HEK293 (cell line): Measurements from ENCODE around the gene FANCC.

Experiments
- CTCF ChIA-PET: fragments of 350-600 bp; formaldehyde crosslinking; extraction: SDS; loops from one replicate; lab custom pipeline; 2021; ENCODE audit warnings: antibody characterized with exemption; lab: Yijun Ruan, JAX
- POLR2A ChIA-PET: fragments of 300-600 bp; formaldehyde crosslinking; extraction: SDS; loops from one replicate; lab custom pipeline; 2020; ENCODE audit warnings: antibody characterized with exemption, inconsistent platforms; lab: Yijun Ruan, JAX
- H3K27ac ChIP-seq: fragments of 200-500 bp; sonication (Bioruptor generic); 2 replicates; pipeline ENCODE4 v1.5.1; 2014; ENCODE audit warnings: low read depth, low read length, control low read depth, inconsistent platforms; ENCODE audit errors: extremely low read depth
- H3K36me3 ChIP-seq, 2 experiments: fragments of 200-500 bp in 1 of 2; sonication (Bioruptor generic) in 1 of 2; 1 replicate in 1 of 2; 2 replicates in 1 of 2; pipeline ENCODE4 v1.5.1; 2014 to 2017; ENCODE audit warnings: inconsistent platforms in 2 of 2, low read length in 2 of 2; ENCODE audit not compliant: control insufficient read depth in 2 of 2, insufficient read depth in 1 of 2
- H3K4me1 ChIP-seq: fragments of 200-500 bp; sonication (Bioruptor generic); 2 replicates; pipeline ENCODE4 v1.5.1; 2014; ENCODE audit warnings: mild to moderate bottlenecking, low read length, inconsistent platforms; ENCODE audit not compliant: control insufficient read depth, insufficient read depth
- H3K4me3 ChIP-seq: 2 replicates; pipeline ENCODE4 v1.5.1; 2011; ENCODE audit warnings: low read depth, mild to moderate bottlenecking, control low read depth, low read length, moderate library complexity
- H3K9me3 ChIP-seq: fragments of 200-500 bp; sonication (Bioruptor generic); 2 replicates; pipeline ENCODE4 v1.5.1; 2014; ENCODE audit warnings: low read depth, low read length, inconsistent platforms; ENCODE audit not compliant: control insufficient read depth, insufficient read depth
- GLI2 ChIP-seq: fragments of 450-650 bp; formaldehyde crosslinking; IDR thresholded peaks from 2 replicates; pipeline ENCODE4; 2017; ENCODE audit warnings: missing biosample characterization, missing genetic modification characterization, low read depth, borderline replicate concordance
- KLF9 ChIP-seq: fragments of 450-650 bp; formaldehyde crosslinking; IDR thresholded peaks from 2 replicates; pipeline ENCODE4 v1.5.1; 2016; ENCODE audit warnings: missing biosample characterization, missing genetic modification characterization, low read depth
- PRDM10 ChIP-seq: fragments of 450-650 bp; formaldehyde crosslinking; IDR thresholded peaks from 2 replicates; pipeline ENCODE4 v1.5.1; 2016; ENCODE audit warnings: missing biosample characterization, missing genetic modification characterization
- SETDB1 ChIP-seq: IDR thresholded peaks from one replicate; pipeline ENCODE4 v1.6.1; 2017; ENCODE audit warnings: mild to moderate bottlenecking, low read length, moderate library complexity, mixed read lengths; ENCODE audit not compliant: insufficient read length
- ZEB2 ChIP-seq: fragments of 450-650 bp; formaldehyde crosslinking; IDR thresholded peaks from 2 replicates; pipeline ENCODE4 v1.5.1; 2016; ENCODE audit warnings: missing biosample characterization, missing genetic modification characterization
- ZFP3 ChIP-seq: fragments of 450-650 bp; formaldehyde crosslinking; IDR thresholded peaks from 2 replicates; pipeline ENCODE4 v1.5.1; 2016; ENCODE audit warnings: low read depth, missing biosample characterization, missing genetic modification characterization
- ZFP37 ChIP-seq: fragments of 450-650 bp; formaldehyde crosslinking; IDR thresholded peaks from 2 replicates; pipeline ENCODE4 v1.5.1; 2016; ENCODE audit warnings: missing biosample characterization, missing genetic modification characterization
- ZNF112 ChIP-seq: fragments of 450-650 bp; formaldehyde crosslinking; IDR thresholded peaks from 2 replicates; pipeline ENCODE4 v1.5.0; 2017; ENCODE audit warnings: missing biosample characterization, missing genetic modification characterization
- ZNF16 ChIP-seq: fragments of 450-650 bp; formaldehyde crosslinking; IDR thresholded peaks from 2 replicates; pipeline ENCODE4 v1.5.1; 2016; ENCODE audit warnings: low read depth, missing biosample characterization, missing genetic modification characterization
- ZNF19 ChIP-seq: fragments of 450-650 bp; formaldehyde crosslinking; IDR thresholded peaks from 2 replicates; pipeline ENCODE4; 2016; ENCODE audit warnings: missing biosample characterization, missing genetic modification characterization, low read depth
- ZNF302 ChIP-seq: fragments of 450-650 bp; formaldehyde crosslinking; IDR thresholded peaks from 2 replicates; pipeline ENCODE4 v1.5.1; 2016; ENCODE audit warnings: missing biosample characterization, missing genetic modification characterization, low read depth
- ZNF350 ChIP-seq: fragments of 450-650 bp; formaldehyde crosslinking; IDR thresholded peaks from 2 replicates; pipeline ENCODE4 v1.5.0; 2017; ENCODE audit warnings: missing biosample characterization, mild to moderate bottlenecking, missing genetic modification characterization
- ZNF416 ChIP-seq: fragments of 450-650 bp; formaldehyde crosslinking; IDR thresholded peaks from 2 replicates; pipeline ENCODE4 v1.5.1; 2016; ENCODE audit warnings: missing biosample characterization, missing genetic modification characterization
- ZNF510 ChIP-seq: fragments of 450-650 bp; formaldehyde crosslinking; IDR thresholded peaks from 2 replicates; pipeline ENCODE4 v1.5.1; 2018; ENCODE audit warnings: mild to moderate bottlenecking, missing genetic modification characterization, missing biosample characterization; ENCODE audit not compliant: insufficient replicate concordance
- ZNF626 ChIP-seq: fragments of 450-650 bp; sonication (Bioruptor Pico); formaldehyde crosslinking; IDR thresholded peaks from 2 replicates; pipeline ENCODE4 v1.5.1; 2018; ENCODE audit warnings: missing biosample characterization, missing genetic modification characterization, inconsistent platforms
- ZNF701 ChIP-seq: fragments of 450-650 bp; formaldehyde crosslinking; IDR thresholded peaks from 2 replicates; pipeline ENCODE4 v1.5.1; 2016; ENCODE audit warnings: missing biosample characterization, missing genetic modification characterization
- ZNF704 ChIP-seq: fragments of 450-650 bp; formaldehyde crosslinking; IDR thresholded peaks from 2 replicates; pipeline ENCODE4 v1.5.1; 2016; ENCODE audit warnings: missing biosample characterization, missing genetic modification characterization
- ZNF747 ChIP-seq: fragments of 450-650 bp; formaldehyde crosslinking; IDR thresholded peaks from 2 replicates; pipeline ENCODE4 v1.5.1; 2016; ENCODE audit warnings: missing biosample characterization, missing genetic modification characterization
- ZNF768 ChIP-seq: fragments of 450-650 bp; formaldehyde crosslinking; IDR thresholded peaks from 2 replicates; pipeline ENCODE4 v1.5.1; 2018; ENCODE audit warnings: missing biosample characterization, mild to moderate bottlenecking, missing genetic modification characterization
- TF ChIP-seq, protein P1 (sequence below): fragments of 450-650 bp; formaldehyde crosslinking; IDR thresholded peaks from 2 replicates; pipeline ENCODE4 v1.5.1; 2016; ENCODE audit warnings: missing biosample characterization, missing genetic modification characterization, low read depth
- TF ChIP-seq, protein P2 (sequence below): fragments of 450-650 bp; formaldehyde crosslinking; IDR thresholded peaks from 2 replicates; pipeline ENCODE4 v1.5.1; 2017; ENCODE audit warnings: missing biosample characterization, missing genetic modification characterization
- TF ChIP-seq, protein P3 (sequence below): fragments of 450-650 bp; formaldehyde crosslinking; IDR thresholded peaks from 2 replicates; pipeline ENCODE4 v1.5.1; 2017; ENCODE audit warnings: missing biosample characterization, missing genetic modification characterization

Gene FANCC

DNA sequence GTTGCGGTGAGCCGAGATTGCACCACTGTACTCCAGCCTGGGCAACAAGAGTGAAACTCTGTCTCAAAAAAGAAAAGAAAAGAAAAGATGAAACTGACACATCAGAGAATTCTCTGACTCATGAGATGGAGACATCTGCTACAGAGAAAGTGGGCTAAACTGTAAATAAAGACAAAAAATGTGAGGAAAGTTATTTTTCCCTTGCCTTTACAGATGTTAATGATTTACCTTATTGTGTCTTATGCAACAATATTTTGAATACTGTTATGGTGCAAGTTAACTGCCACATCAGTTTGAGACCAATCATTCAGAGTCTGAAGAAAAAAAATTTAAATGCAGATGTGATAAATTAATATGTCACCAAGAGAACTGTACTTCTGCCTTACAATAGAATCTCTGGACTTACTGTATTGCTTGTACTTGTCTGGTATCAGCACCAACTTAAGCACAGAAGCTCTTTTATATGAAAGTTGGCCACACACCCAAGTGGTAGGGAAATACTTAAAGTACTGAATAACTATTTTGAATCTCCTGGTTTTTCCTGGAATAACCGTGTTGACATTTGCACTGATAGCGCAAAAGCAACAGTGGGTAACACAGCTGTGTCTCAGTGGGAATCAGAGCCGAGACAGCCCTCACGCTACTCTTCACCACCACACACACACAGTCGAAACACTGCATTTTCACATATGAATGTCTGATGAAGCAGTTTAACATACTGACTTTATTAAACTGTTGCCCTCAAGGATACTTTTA, 169.9 kb downstream of the FANCC start:
- no peaks in the 10 kb centered on the region for H3K4me1 ChIP-seq
- H3K27ac ChIP-seq = no peak overlapping the region
- TF ChIP-seq ZNF302 (tag by site-specific recombination) = no peak
- no peak for TF ChIP-seq PRDM10 (tag by site-specific recombination)
- TF ChIP-seq ZNF747 = no peak
- TF ChIP-seq ZNF626 (tag by site-specific recombination) = no peak
- no peak for TF ChIP-seq ZNF768 (tag by site-specific recombination)
- no peak for TF ChIP-seq ZNF350 (tag by site-specific recombination)
- TF ChIP-seq ZNF416 (tag by site-specific recombination) = no peak
- no peak for TF ChIP-seq ZFP3 (tag by site-specific recombination)
- TF ChIP-seq ZNF704 (tag by site-specific recombination) = no peak
- TF ChIP-seq ZNF16 (tag by site-specific recombination) = no peak
- TF ChIP-seq ZEB2 (tag by site-specific recombination) = no peak
- TF ChIP-seq, protein P1, sequence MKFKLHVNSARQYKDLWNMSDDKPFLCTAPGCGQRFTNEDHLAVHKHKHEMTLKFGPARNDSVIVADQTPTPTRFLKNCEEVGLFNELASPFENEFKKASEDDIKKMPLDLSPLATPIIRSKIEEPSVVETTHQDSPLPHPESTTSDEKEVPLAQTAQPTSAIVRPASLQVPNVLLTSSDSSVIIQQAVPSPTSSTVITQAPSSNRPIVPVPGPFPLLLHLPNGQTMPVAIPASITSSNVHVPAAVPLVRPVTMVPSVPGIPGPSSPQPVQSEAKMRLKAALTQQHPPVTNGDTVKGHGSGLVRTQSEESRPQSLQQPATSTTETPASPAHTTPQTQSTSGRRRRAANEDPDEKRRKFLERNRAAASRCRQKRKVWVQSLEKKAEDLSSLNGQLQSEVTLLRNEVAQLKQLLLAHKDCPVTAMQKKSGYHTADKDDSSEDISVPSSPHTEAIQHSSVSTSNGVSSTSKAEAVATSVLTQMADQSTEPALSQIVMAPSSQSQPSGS = no peak
- no peak for TF ChIP-seq SETDB1
- no peak for TF ChIP-seq ZNF701 (tag by site-specific recombination)
- CTCF ChIA-PET = interaction anchor here (0.7 to 2.6 kb wide), 3 partner anchors 8 to 20 kb away, joined by 3 to 11 read pairs (median 11); no protein-coding TSS in a partner anchor
- H3K4me3 ChIP-seq = no peak overlapping the region
- H3K9me3 ChIP-seq = no peaks in the 10 kb centered on the region
- POLR2A ChIA-PET = no interaction called here
- peaks cover 0 to 4% of the 10 kb centered on the region in 2 experiments; a peak in 2 of 3 replicates for H3K36me3 ChIP-seq

DNA sequence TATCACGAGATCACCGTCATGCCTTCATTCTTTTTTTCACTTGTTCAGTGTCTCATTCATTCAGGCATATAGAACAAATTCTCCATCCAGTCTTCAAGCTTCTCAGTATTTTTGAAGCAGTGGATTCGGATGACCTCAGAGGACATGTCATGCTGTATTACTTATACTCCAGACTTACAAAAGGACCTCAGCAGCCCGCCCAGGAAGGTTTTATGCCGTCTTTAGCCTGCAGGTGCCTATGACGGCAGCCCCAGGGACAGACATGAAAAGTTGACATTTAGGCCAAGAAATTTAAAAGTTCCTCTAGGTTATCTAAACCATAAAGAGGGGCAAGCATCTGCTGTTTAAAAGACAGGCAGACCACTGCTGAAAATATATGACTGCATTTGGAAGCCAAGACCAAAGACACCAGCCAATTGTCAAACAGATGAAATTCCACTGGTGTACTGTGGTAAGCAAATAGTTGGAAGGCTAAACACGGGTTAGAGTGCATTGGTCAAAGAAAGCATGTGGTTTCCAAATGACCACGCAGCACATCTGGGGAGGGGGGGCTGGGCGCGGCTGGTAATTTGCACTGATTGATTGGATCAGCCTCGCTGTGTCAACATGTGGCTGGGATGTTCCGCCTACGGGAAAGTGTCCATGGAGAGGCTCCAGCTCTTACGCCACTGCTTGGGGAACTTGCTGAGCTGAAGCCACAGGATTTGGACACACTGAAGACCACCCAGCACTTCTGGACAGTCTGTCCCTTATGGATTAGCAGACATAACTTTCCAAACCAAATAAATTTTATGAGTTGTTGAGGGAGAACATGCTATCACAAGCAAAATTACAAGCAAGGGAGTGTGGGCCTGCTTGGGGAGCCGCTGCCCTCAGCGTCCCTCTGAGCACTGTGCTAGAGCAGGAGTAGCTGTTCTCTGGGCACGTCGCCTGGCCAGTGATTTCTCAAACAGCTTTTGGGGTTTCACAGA, 173.6 kb downstream of the FANCC start:
- H3K27ac ChIP-seq = no peak overlapping the region
- H3K4me1 ChIP-seq = no peaks in the 10 kb centered on the region
- CTCF ChIA-PET = interaction anchor here (0.7 to 2.0 kb wide), 4 partner anchors 12 to 967 kb away, joined by 3 to 17 read pairs (median 6); no protein-coding TSS in a partner anchor
- POLR2A ChIA-PET = no interaction called here
- no peak overlapping the region for H3K4me3 ChIP-seq
- no peaks in the 10 kb centered on the region for H3K9me3 ChIP-seq
- H3K36me3 ChIP-seq = peaks cover 0 to 4% of the 10 kb centered on the region in 2 experiments; a peak in 2 of 3 replicates
- TF ChIP-seq ZNF16 (tag by site-specific recombination) (no peak), ZNF510 (tag by site-specific recombination) (no peak), ZNF112 (tag by site-specific recombination) (no peak), GLI2 (tag by site-specific recombination) (no peak), ZNF19 (tag by site-specific recombination) (no peak), ZFP37 (tag by site-specific recombination) (no peak), KLF9 (tag by site-specific recombination) (no peak)
- TF ChIP-seq, protein P2, sequence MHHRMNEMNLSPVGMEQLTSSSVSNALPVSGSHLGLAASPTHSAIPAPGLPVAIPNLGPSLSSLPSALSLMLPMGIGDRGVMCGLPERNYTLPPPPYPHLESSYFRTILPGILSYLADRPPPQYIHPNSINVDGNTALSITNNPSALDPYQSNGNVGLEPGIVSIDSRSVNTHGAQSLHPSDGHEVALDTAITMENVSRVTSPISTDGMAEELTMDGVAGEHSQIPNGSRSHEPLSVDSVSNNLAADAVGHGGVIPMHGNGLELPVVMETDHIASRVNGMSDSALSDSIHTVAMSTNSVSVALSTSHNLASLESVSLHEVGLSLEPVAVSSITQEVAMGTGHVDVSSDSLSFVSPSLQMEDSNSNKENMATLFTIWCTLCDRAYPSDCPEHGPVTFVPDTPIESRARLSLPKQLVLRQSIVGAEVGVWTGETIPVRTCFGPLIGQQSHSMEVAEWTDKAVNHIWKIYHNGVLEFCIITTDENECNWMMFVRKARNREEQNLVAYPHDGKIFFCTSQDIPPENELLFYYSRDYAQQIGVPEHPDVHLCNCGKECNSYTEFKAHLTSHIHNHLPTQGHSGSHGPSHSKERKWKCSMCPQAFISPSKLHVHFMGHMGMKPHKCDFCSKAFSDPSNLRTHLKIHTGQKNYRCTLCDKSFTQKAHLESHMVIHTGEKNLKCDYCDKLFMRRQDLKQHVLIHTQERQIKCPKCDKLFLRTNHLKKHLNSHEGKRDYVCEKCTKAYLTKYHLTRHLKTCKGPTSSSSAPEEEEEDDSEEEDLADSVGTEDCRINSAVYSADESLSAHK (tag by site-specific recombination) = no peak
- TF ChIP-seq, protein P3, sequence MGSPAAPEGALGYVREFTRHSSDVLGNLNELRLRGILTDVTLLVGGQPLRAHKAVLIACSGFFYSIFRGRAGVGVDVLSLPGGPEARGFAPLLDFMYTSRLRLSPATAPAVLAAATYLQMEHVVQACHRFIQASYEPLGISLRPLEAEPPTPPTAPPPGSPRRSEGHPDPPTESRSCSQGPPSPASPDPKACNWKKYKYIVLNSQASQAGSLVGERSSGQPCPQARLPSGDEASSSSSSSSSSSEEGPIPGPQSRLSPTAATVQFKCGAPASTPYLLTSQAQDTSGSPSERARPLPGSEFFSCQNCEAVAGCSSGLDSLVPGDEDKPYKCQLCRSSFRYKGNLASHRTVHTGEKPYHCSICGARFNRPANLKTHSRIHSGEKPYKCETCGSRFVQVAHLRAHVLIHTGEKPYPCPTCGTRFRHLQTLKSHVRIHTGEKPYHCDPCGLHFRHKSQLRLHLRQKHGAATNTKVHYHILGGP (tag by site-specific recombination) = no peak
